SHP77 (cell line): ENCODE measurements around the gene PSAP.

Source experiments
- DNase-seq, 2 experiments: peaks; one replicate each; lab custom pipeline; 2025; lab: John Stamatoyannopoulos, UW

PSAP gene

GRCh38 chr10:71807557-71808510 lies 43.2 kb downstream of the PSAP start:
- DNase-seq: no peak

GRCh38 chr10:71806704-71807556 lies 44.1 kb downstream of the PSAP start:
- DNase-seq: no peak

GRCh38 chr10:71805776-71806703 lies 45.0 kb downstream of the PSAP start:
- no peak for DNase-seq

GRCh38 chr10:71804077-71804476 lies 47.0 kb downstream of the PSAP start:
- DNase-seq: no peak

- DNase-seq: no peak
Measured at GRCh38 chr10:71802715-71803488, 48.1 kb downstream of the PSAP start.

- DNase-seq: no peak
Measured at GRCh38 chr10:71802235-71802634, 48.8 kb downstream of the PSAP start.

- DNase-seq: no peak
Measured at GRCh38 chr10:71801361-71801760, 49.7 kb downstream of the PSAP start.

- DNase-seq: no peak
Measured at GRCh38 chr10:71799608-71800453, 51.2 kb downstream of the PSAP start.

- DNase-seq: no peak
Measured at GRCh38 chr10:71799112-71799511, 51.9 kb downstream of the PSAP start.

- no peak for DNase-seq
Measured at GRCh38 chr10:71798308-71798624, 52.8 kb downstream of the PSAP start.

GRCh38 chr10:71797533-71798307 lies 53.3 kb downstream of the PSAP start:
- DNase-seq: no peak

- DNase-seq: no peak
Measured at GRCh38 chr10:71796749-71797405, 54.2 kb downstream of the PSAP start.

- no peak for DNase-seq
Measured at GRCh38 chr10:71795248-71795647, 55.8 kb downstream of the PSAP start.

GRCh38 chr10:71790749-71791440 lies 60.2 kb downstream of the PSAP start:
- no peak for DNase-seq

- DNase-seq: no peak
Measured at GRCh38 chr10:71789871-71790270, 61.2 kb downstream of the PSAP start.

- no peak for DNase-seq
Measured at GRCh38 chr10:71788954-71789353, 62.1 kb downstream of the PSAP start.

- DNase-seq: no peak
Measured at GRCh38 chr10:71784679-71785272, 66.3 kb downstream of the PSAP start.
